GM19240 (cell line): ENCODE results near the gene CBLN3.

Experiments
- DNase-seq: peaks from one replicate; pipeline ENCODE4 v3.0.0; 2011; ENCODE audit warnings: low spot score; ENCODE audit not compliant: insufficient read length

CBLN3 gene

DNA sequence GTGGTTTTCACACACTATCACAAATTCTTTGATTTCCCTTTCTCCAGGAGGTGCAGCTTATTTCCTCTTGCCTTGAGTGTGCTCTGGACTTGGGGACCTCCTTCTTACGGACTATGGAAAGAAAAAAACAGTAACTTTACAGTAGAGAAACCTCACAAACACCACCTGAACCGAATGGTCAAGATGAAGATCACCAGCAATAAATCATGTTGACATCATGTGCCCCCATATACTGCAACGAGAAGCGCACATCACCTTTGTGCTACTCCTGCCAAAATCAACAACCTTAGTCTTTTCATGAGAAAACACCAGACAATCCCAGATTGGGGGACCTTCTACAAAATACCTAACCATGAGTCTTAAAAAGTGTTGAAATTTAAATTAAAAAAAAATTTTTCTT, 43.9 kb downstream of the CBLN3 start:
- DNase-seq, result no peak

DNA sequence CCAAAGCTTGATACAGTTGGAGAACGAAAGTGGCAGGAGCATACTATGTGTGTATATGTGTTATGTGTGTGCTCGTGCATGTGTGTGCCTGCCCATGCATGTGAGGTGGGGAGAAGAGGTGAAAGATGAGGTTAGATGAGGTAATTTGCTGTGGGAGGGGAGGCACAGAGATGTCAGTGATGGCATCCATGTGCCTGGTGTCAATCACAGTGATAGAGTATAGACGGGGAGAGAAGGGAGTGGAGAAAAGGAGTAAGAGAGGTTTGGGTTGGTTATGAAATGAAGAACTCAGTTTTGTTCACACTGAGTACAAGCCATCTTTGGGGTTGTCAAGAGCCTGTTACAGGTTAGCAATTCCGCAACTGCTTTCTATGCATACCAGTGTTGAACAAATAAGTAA, 45.3 kb downstream of the CBLN3 start:
- DNase-seq, result no peak

DNA sequence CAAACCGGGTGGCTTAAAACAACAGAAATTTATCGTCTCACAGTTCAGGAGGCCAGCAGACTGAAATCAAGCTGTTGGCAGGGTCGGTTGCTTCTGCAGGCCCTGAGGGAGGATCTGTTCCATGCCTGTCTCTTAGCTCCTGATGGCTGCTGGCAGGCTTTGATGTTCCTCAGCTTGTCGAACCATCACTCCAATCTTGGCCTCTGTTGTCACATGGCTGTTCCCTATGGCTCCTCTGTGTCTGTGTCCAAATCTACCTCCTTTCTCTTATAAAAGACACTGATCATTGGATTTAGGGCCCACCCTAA, 47.5 kb downstream of the CBLN3 start:
- no peak for DNase-seq

DNA sequence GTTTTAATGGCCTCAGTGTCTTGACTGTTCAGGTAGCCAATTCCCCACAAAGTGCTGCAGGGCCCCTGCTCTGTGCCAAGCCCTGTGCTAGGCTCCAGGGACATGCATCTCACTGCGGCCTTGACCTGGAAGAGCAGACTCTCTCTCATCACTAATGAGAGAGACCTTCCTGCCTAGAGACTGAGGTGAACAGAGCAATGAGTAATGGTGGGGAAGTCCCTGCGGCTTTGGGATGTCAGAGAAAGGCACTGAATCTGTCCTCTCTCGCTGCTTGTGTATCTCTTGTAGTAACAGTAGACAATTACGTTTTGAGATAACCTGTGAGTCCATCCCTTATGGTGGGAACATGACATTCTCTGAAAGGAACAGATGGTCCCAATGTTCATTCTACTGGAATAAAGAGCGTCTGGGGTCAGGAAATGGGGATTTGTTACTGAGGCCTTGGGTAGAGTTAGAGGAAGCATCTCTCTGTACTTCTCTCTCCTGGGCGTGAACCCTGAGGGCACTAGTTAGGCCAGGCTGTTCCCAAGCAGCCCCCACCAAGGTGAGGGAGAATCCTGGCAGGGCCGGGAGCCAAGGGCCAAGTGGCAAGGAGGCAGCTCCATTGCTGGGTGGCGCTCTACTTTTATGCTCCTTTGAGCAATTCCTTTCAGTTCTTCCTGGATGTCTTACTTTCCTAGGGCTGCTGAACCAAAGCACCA, 48.0 kb downstream of the CBLN3 start:
- no peak for DNase-seq

DNA sequence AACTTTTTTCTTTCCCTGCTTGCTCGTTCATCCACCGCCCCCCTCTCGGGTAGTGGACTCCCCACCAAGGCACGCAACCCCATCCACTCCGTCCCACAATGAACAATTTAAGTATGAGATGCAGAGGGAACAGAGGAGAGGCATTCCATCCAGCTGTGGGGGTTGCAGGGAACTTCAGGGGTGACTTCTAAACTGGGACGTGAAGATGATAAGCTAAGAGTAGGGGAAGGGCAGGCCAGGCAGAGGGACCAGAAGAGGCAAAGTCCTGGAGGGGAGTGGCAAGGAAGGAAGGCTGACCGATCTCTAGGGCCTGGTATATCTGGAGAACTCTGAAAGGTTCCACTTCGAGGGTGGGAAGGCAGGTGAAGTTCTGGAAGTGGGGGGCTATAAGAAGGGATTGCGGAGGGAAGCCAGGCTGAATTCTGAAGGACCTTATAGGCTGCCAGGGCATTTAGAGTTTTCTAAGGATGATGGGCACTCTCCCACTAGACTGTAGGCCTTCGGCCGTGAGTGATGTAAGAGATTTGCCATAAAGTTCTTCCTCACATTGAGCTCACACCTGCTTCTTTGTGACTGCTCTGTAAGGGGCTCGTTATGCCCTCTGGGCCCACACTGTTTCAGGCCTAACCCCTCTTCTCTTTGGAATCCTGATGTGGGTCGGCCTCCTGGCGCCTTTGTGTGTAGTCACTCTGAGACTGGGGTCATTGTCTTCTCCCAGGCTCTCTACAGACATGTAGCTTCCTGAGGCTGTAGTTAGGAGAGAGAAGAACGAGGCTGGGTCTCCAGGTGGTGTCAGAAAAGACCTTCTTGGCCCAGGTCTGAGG, 49.3 kb downstream of the CBLN3 start:
- no peak for DNase-seq

DNA sequence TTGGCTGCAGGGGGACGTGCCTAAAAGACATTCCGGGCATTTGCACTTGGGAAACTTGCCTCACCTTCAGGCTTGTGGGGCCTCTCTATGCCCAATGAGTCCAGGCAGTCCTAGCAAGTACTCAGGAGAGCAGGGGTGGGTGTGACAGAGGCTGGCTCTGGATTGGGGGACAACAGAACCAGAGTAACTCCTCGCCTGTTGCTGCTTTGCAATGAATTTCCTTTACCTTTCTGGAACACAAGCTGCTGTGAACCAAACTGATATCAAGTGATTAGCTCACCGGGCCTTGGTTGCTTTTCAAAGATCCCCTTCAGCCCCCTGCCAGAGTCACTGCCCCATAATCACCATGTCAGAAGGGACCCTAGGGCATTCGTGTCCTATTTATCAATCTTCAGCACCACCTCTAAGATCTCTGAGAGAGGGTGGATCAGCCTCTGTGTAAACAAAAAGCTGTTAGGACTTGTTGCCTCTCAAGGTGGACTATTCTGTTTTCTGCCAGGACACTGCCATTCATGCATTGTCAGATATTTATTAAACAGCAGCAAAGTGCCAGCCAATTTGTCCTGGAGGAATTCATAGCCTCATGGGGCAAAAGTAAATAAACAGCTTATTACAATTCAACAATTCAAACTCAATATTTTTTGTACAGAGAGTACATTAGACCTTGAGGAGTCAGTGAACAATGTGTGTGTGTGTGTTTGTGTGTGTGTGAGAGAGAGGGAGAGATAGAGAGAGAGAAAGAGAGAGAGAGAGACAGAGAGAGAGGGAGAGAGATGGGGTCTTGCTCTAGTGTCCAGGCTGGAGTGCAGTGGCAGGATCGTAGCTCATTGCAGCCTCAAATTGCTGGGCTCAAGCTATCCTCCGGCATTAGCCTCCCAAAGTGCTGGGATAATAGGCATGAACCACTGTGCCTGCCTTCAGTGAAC, 50.2 kb downstream of the CBLN3 start:
- DNase-seq, result no peak

DNA sequence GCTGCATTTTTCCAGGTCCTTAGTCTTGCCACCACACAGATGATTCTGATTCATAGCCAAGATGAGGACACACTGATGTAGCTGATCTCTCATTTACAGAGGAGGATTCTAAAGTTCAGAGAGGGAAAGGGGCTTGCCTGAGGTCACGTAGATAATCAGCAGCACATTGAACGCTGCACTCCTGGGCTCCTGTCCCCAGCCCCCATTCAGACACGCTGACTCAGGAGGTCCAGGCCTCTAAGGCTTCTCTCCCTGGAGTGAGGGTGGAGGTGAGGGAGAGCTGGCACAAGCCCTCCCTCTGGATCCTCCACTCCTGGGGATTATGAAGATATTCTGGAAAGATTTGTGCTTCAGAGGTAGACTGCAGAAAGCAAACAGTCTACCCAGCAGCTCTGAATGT, 51.1 kb downstream of the CBLN3 start:
- no peak for DNase-seq

DNA sequence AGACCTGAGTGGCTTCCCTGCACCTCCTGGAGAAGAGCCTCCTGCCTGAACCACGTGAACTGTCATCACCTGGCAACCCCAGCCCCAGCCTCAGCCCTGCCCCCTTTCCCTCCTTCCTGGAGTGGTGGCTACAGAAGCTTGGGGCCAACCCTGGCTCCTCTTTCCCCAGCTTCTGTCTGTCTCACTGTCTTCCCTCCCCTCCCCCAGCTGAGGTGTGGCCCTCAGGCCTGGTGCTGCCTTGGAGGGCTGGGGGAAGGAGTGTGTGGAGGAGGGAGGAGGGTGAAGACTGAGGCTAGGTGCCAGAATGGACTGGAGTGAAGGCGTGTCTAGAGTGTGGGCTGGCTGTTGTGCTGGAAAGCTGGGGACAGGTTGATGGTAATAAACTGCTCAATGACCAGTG, 51.8 kb downstream of the CBLN3 start:
- DNase-seq, result no peak

DNA sequence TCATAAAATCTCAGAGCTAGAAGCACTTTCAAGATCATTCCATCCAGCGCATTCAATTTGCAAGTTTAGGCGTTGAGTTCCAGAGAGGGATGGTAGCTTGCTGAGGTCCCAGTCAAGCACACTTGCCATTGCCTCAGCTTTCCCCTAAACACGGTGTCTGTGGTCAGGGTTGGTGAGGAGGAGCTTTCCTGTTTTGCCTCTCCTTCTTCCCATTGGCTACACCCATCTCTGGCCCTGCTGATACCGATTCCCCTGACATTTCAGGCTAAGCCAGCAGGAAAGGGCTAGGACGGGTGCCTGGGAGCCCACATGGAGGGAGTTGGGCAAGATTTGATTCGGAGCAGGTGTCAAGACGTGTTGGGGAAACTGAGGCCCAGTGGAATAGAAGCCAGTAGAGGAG, 52.3 kb downstream of the CBLN3 start:
- DNase-seq, result no peak
